Left ventricle myocardium inferior (tissue), 1 donor: ENCODE results near the gene ZNF569. TPM values are rescaled to one million over a fixed set of nuclear protein-coding genes. Genes with fewer than 3 reads are reported as not detected.
A peak's percentile ranks its signal among the peaks of the same experiment; 100 is the strongest.

ENCODE experiments used
- DNase-seq: peaks from one replicate; pipeline ENCODE4 v3.0.0-alpha.2; 2020
- H3K27ac ChIP-seq: fragments of 200-600 bp; replicated peaks from 2 replicates; pipeline ENCODE4 v1.8.0; 2021
- H3K27me3 ChIP-seq: fragments of 200-600 bp; 2 replicates; pipeline ENCODE4 v1.8.0; 2021; ENCODE audit warnings: low read depth
- H3K36me3 ChIP-seq: fragments of 200-600 bp; 2 replicates; pipeline ENCODE4 v1.8.0; 2021
- H3K4me1 ChIP-seq: fragments of 200-600 bp; 2 replicates; pipeline ENCODE4 v1.8.0; 2021
- H3K4me3 ChIP-seq: fragments of 200-600 bp; 2 replicates; pipeline ENCODE4 v1.8.0; 2021; ENCODE audit warnings: mild to moderate bottlenecking, moderate library complexity
- H3K9me3 ChIP-seq: fragments of 200-600 bp; replicated peaks from 2 replicates; pipeline ENCODE4 v1.8.0; 2021
- CTCF ChIP-seq: fragments of 200-600 bp; IDR thresholded peaks from 2 replicates; pipeline ENCODE4 v1.8.0; 2021; ENCODE audit warnings: antibody characterized with exemption, mild to moderate bottlenecking, borderline replicate concordance
- intact Hi-C: fragments of 100-400 bp; cut with micrococcal nuclease; formaldehyde crosslinking; loops from one replicate; pipeline ENCODE4 v1.11.0; 2022
- long read RNA-seq: library from polyadenylated mRNA; unstranded; transcript quantifications from one replicate; pipeline ENCODE4 v2.0.0, GENCODE V29; 2021
- total RNA-seq: library from RNA; stranded (reverse); fragmentation: NEBNext Ultra II Directional; extraction: Animal tissue kit (Norgen Biotek cat#: 25700); gene quantifications from one replicate; pipeline ENCODE4 v1.2.1, GENCODE V29; 2021
- donor health status: DM: no; HTN: yes; CAD: no; lungs with severe emphysema.

ZNF569 gene
- total RNA-seq, result 6.5 TPM
- long read RNA-seq, full-length matches to known transcripts, result 14 of 18 reads
- long read RNA-seq, partial matches to known transcripts, result 1 of 18 reads
- long read RNA-seq, other reads (novel, unspliced or antisense), result 3 of 18 reads

- Histone ChIP-seq H3K27ac (peak within 1 kb of the TSS; percentile 98), H3K36me3 (peaks cover 41% of the 10 kb centered on the region), H3K9me3 (peaks cover 16% of the 10 kb centered on the region), H3K4me3 (peak within 1 kb of the TSS; percentile 89), H3K4me1 (peaks cover 48% of the 10 kb centered on the region), H3K27me3 (no peaks in the 10 kb centered on the region)
- TF ChIP-seq CTCF, result no peak
- intact Hi-C loops, result loop anchor here (10.0 kb wide), 1 partner anchor 152 kb away; no protein-coding TSS in a partner anchor
- DNase-seq, result peak; percentile 88
These were observed at the start of gene ZNF569 for GRCh38 chr19:37466798-37467607. TSS of gene ZNF569 (minus strand) at chr19:37467444. CDS start at chr19:37444921, 22,523 bp downstream.

DNA sequence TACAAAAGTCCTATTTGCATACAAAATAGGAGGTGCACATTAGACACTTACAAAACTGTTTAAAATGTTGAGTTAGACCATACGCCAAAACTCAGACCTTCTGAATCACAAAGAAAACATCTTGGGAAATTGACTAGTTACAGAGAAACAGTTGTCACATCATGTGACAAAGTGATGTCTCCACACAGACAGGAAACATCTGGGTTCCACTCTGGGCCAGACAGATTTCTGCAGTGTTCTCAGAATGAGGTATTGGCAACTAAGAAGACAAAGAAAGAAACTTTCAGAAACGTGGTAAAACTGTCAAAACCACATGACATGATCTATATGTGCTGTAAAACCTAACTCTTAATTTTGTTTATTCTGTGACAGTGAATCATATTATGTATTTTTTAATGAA, 46.2 kb upstream of the ZNF569 start:
- Histone ChIP-seq H3K9me3 (peaks cover 9% of the 10 kb centered on the region), H3K36me3 (peaks cover 86% of the 10 kb centered on the region), H3K27me3 (no peaks in the 10 kb centered on the region), H3K27ac (no peak overlapping the region), H3K4me3 (no peak overlapping the region), H3K4me1 (no peaks in the 10 kb centered on the region)
- no peak for TF ChIP-seq CTCF
- intact Hi-C loops, result no loop called here
- no peak for DNase-seq

DNA sequence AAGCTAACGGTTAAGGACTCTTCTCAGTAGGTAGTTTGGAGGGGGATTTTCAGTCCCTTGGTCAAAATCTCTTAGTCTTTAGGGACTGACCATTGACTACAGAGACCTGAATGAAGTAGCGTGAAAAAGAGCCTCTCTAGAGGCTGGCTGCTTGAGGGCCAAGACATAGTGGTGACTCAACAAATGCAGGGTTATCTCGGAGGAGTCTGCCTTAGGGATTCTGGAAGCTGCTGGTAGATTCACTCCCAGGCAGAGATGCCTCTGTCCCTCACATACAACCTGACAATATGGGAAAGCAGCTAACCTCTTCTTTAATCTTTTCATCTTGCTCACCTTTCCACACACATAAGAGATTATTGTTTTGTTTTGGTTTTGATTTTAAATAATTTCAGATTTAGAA, 44.6 kb upstream of the ZNF569 start:
- Histone ChIP-seq H3K4me1 (peaks cover 13% of the 10 kb centered on the region), H3K4me3 (no peak overlapping the region), H3K36me3 (peaks cover 71% of the 10 kb centered on the region), H3K9me3 (peaks cover 9% of the 10 kb centered on the region), H3K27me3 (no peaks in the 10 kb centered on the region), H3K27ac (no peak overlapping the region)
- intact Hi-C loops, result no loop called here
- TF ChIP-seq CTCF, result no peak
- no peak for DNase-seq

DNA sequence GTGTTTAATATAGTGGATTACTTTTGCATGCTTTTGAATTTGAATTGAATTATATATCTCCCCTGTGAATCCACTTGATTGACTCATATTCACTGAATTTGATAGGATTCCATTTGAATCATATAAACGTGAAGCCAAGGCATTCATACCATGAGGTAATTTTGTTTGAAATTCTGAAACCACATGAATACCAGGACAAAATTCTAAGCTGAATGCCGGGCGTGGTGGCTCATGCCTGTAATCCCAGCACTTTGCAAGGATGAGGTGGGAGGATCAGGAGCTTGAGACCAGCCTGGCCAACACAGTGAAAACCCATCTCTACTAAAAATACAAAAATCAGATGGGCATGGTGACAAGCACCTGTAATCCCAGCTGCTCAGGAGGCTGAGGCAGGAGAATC, 43.9 kb upstream of the ZNF569 start:
- H3K4me3 ChIP-seq, result no peak overlapping the region
- intact Hi-C loops, result no loop called here
- peaks cover 17% of the 10 kb centered on the region for H3K4me1 ChIP-seq
- no peaks in the 10 kb centered on the region for H3K27me3 ChIP-seq
- no peak overlapping the region for H3K27ac ChIP-seq
- H3K9me3 ChIP-seq, result peaks cover 9% of the 10 kb centered on the region
- no peak for DNase-seq
- H3K36me3 ChIP-seq, result peaks cover 65% of the 10 kb centered on the region
- TF ChIP-seq CTCF, result no peak

DNA sequence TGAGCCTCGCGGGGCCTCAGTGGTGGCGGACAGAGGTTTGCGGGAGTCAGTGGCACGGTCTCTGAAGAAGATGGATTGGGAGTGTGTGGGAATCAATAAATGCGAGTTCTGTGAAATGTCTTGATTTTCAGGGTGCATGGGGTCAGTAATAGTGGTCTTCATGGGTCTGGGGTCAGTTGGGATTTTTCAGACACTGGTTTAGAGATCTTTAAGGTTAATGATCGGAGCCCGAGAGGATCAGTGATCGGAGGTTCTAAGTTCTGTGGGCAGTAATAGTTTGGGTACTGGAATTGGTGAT, 39.9 kb upstream of the ZNF569 start:
- Histone ChIP-seq H3K36me3 (peaks cover 37% of the 10 kb centered on the region), H3K4me1 (peaks cover 28% of the 10 kb centered on the region), H3K9me3 (peaks cover 4% of the 10 kb centered on the region), H3K27ac (peak overlapping the region; percentile 92), H3K27me3 (no peaks in the 10 kb centered on the region), H3K4me3 (peak overlapping the region; percentile 69)
- TF ChIP-seq CTCF, result no peak
- intact Hi-C loops, result no loop called here
- DNase-seq, result no peak
